Measurements from ENCODE around the gene MIER3. TPM values are rescaled to one million over a fixed set of nuclear protein-coding genes. Genes with fewer than 3 reads are reported as not detected.

Gene MIER3
- total and polyA plus RNA-seq, 2 donors from 2014 or later = 4.7 to 25.1 TPM

DNA sequence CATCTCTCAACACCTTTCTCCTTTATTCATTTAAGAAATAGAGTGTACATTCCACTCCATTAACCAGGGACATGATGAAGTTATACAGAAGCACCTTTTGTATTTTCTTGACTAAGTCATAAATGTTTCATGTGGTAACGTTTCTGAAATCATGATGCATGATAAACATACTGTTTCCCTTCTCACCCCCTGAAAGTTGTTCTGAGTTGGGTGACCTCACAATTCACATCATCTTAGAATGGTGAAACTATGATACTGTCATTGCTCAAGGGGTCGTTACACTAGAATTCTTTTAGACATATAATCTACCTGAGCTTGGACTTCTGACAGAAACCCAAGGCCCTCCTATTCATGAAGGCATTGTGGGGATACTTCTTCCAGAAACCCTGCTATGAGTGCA is 37.8 kb upstream of the MIER3 start:
- H3K9me3 ChIP-seq (ENCODE audit: control insufficient read depth in 2 of 3, insufficient read depth in 1 of 3, low read length in 3 of 3) = no peaks in the 10 kb centered on the region
- no peak overlapping the region for H3K9ac ChIP-seq (ENCODE audit: low read length in 3 of 3)
- no peaks in the 10 kb centered on the region for H3K36me3 ChIP-seq (ENCODE audit: control insufficient read depth in 2 of 3, insufficient read depth in 3 of 3, low read length in 3 of 3)
- DNase-seq = no peak
- intact Hi-C loops (cut with DNase I) = no loop called here
- H3K27me3 ChIP-seq (ENCODE audit: control insufficient read depth, insufficient read depth, low read length) = no peaks in the 10 kb centered on the region
- no peak for FAIRE-seq
- TF ChIP-seq, protein P1, sequence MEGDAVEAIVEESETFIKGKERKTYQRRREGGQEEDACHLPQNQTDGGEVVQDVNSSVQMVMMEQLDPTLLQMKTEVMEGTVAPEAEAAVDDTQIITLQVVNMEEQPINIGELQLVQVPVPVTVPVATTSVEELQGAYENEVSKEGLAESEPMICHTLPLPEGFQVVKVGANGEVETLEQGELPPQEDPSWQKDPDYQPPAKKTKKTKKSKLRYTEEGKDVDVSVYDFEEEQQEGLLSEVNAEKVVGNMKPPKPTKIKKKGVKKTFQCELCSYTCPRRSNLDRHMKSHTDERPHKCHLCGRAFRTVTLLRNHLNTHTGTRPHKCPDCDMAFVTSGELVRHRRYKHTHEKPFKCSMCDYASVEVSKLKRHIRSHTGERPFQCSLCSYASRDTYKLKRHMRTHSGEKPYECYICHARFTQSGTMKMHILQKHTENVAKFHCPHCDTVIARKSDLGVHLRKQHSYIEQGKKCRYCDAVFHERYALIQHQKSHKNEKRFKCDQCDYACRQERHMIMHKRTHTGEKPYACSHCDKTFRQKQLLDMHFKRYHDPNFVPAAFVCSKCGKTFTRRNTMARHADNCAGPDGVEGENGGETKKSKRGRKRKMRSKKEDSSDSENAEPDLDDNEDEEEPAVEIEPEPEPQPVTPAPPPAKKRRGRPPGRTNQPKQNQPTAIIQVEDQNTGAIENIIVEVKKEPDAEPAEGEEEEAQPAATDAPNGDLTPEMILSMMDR (IDR thresholded peaks at IDR 0.05; ENCODE audit: borderline replicate concordance, extremely low read depth, insufficient read depth) = no peak
- no peaks in the 10 kb centered on the region for H3K4me1 ChIP-seq (ENCODE audit: control insufficient read depth in 2 of 3, insufficient read depth in 2 of 3, low read depth in 1 of 3, low read length in 3 of 3)
- H3K4me3 ChIP-seq (ENCODE audit: low read length in 3 of 3) = no peak overlapping the region
- H3K27ac ChIP-seq (ENCODE audit: low read depth in 2 of 2, low read length in 2 of 2) = no peak overlapping the region

DNA sequence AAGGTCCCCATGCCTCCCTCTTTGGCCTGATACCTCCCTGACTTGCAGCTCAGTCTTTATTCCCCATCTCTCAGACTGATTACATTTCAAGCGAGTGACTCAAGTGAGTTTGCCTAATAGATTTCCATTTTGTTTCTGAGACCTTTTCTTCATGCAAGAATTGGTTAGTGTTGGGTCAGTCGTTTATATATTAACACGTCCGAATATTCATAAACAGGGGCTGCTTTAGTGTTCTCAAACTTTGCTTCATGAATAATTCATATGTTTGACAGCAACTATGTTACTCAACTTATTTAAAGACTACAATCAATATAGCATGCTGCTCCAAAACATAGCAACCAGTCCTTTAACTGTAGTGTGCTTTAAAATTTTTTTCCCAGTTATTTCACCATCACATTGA is 36.6 kb upstream of the MIER3 start:
- FAIRE-seq = no peak

DNA sequence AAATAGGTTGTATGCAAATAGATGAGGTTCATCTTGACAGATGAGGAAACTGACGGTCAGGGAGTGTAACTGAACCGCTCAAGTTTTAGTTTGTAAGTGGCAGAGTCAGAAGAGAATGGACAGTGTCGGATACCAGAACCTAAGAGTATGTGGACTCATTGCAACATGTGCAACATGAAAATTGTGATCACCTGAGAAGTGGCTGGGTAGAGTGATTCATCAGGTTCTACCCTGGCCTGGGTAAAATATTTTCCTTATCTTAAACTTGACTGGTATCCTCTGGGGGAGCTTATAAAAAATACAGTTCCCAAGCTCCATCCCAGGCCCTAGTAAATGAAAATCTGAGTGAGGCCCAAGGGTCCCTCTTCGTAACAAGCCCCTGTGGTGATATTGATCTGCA is 35.2 kb upstream of the MIER3 start:
- H3K4me1 ChIP-seq (ENCODE audit: control insufficient read depth in 2 of 3, insufficient read depth in 2 of 3, low read depth in 1 of 3, low read length in 3 of 3) = no peaks in the 10 kb centered on the region

More for the DNA sequence above, 36.6 kb upstream of the MIER3 start:
- no peak overlapping the region for H3K4me3 ChIP-seq (ENCODE audit: low read length in 3 of 3)
- no peaks in the 10 kb centered on the region for H3K36me3 ChIP-seq (ENCODE audit: control insufficient read depth in 2 of 3, insufficient read depth in 3 of 3, low read length in 3 of 3)
- no peaks in the 10 kb centered on the region for H3K27me3 ChIP-seq (ENCODE audit: control insufficient read depth, insufficient read depth, low read length)
- no peak overlapping the region for H3K9ac ChIP-seq (ENCODE audit: low read length in 3 of 3)
- H3K9me3 ChIP-seq (ENCODE audit: control insufficient read depth in 2 of 3, insufficient read depth in 1 of 3, low read length in 3 of 3) = no peaks in the 10 kb centered on the region
- intact Hi-C loops (cut with DNase I) = no loop called here
- no peaks in the 10 kb centered on the region for H3K4me1 ChIP-seq (ENCODE audit: control insufficient read depth in 2 of 3, insufficient read depth in 2 of 3, low read depth in 1 of 3, low read length in 3 of 3)
- TF ChIP-seq, protein P1 (IDR thresholded peaks at IDR 0.05; ENCODE audit: borderline replicate concordance, extremely low read depth, insufficient read depth) = no peak
- DNase-seq = no peak
- no peak overlapping the region for H3K27ac ChIP-seq (ENCODE audit: low read depth in 2 of 2, low read length in 2 of 2)

DNA sequence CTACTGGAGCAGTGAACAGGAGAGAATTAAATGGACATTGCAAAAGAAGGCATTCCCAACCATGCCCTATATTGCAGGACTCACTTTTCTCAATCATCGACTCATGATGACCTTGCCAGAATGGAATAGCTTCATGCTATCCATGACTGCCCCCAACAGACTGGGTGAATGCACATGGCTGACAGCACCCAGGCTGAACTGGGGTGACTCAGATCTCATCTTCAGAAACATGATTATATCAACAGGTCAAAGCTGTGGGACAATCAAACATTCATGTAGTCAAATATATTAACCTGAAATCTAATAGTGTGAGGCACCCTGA is 34.7 kb upstream of the MIER3 start:
- Histone ChIP-seq H3K4me1 (ENCODE audit: control insufficient read depth in 2 of 3, insufficient read depth in 2 of 3, low read depth in 1 of 3, low read length in 3 of 3) (no peaks in the 10 kb centered on the region), H3K27ac (ENCODE audit: low read depth in 2 of 2, low read length in 2 of 2) (no peak overlapping the region), H3K36me3 (ENCODE audit: control insufficient read depth in 2 of 3, insufficient read depth in 3 of 3, low read length in 3 of 3) (no peaks in the 10 kb centered on the region), H3K27me3 (ENCODE audit: control insufficient read depth, insufficient read depth, low read length) (no peaks in the 10 kb centered on the region), H3K9me3 (ENCODE audit: control insufficient read depth in 2 of 3, insufficient read depth in 1 of 3, low read length in 3 of 3) (no peaks in the 10 kb centered on the region), H3K4me3 (ENCODE audit: low read length in 3 of 3) (no peak overlapping the region), H3K9ac (ENCODE audit: low read length in 3 of 3) (no peak overlapping the region)
- TF ChIP-seq, protein P1 (IDR thresholded peaks at IDR 0.05; ENCODE audit: borderline replicate concordance, extremely low read depth, insufficient read depth) = no peak
- intact Hi-C loops (cut with DNase I) = no loop called here
- FAIRE-seq = no peak
- no peak for DNase-seq

More for the DNA sequence above, 35.2 kb upstream of the MIER3 start:
- FAIRE-seq = no peak
- Histone ChIP-seq H3K27me3 (ENCODE audit: control insufficient read depth, insufficient read depth, low read length) (no peaks in the 10 kb centered on the region), H3K27ac (ENCODE audit: low read depth in 2 of 2, low read length in 2 of 2) (no peak overlapping the region), H3K9me3 (ENCODE audit: control insufficient read depth in 2 of 3, insufficient read depth in 1 of 3, low read length in 3 of 3) (no peaks in the 10 kb centered on the region), H3K9ac (ENCODE audit: low read length in 3 of 3) (no peak overlapping the region), H3K36me3 (ENCODE audit: control insufficient read depth in 2 of 3, insufficient read depth in 3 of 3, low read length in 3 of 3) (no peaks in the 10 kb centered on the region), H3K4me3 (ENCODE audit: low read length in 3 of 3) (no peak overlapping the region)
- intact Hi-C loops (cut with DNase I) = no loop called here
- TF ChIP-seq, protein P1 (IDR thresholded peaks at IDR 0.05; ENCODE audit: borderline replicate concordance, extremely low read depth, insufficient read depth) = no peak
- no peak for DNase-seq
